ENCODE measurements around the gene TM7SF2.

Gene TM7SF2

GRCh38 chr11:65163684-65164083 is 52.0 kb downstream of the TM7SF2 start:
- no peak for DNase-seq

Measured in NCI-H446 treated with DMSO at 0.1 percent for 48 hours (cell line).